NCI-H226 (cell line): ENCODE measurements around the gene TRIM7.
"Not testable (repeated sequence)": the region's sequence is repeated elsewhere in the genome, so short reads cannot be mapped to it uniquely, and the experiment has no call there.

ENCODE experiments used
- DNase-seq: peaks from one replicate; pipeline ENCODE4 v3.0.0-alpha.2; 2015

The TRIM7 gene

DNA sequence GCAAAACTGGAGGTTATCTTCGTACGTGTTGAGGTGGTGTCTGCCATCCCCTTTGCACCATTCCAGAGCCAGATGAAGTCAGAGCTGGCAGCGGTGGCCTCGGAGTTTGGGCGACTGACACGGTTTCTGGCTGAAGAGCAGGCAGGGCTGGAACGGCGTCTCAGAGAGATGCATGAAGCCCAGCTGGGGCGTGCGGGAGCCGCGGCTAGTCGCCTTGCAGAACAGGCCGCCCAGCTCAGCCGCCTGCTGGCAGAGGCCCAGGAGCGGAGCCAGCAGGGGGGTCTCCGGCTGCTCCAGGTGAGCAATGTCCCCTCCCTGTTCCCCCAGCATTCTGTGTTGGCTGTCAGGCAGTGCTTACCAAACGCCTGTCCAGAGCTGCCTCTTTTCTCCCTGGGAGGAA, 27.6 kb upstream of the TRIM7 start:
- DNase-seq, result no peak

DNA sequence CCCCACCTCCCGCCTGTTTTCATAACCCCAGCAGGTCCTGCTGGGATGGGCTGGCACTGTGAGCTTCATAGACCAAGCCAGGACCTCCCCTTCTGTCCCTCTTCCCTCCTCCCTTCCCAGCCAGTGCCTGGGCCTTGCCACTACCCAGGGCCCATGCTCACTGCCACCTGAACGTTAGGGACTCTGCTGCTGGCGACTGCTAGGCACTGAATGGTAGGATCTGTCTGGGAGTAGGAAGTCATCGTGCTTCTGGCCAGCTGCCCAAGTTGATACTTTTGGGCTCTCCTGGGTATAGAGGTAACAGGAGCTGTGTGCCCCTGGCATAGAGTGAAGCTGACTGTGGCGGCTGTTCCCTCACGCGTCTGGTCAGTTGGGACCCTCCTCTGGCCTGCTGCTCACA, 26.4 kb upstream of the TRIM7 start:
- DNase-seq, result no peak

DNA sequence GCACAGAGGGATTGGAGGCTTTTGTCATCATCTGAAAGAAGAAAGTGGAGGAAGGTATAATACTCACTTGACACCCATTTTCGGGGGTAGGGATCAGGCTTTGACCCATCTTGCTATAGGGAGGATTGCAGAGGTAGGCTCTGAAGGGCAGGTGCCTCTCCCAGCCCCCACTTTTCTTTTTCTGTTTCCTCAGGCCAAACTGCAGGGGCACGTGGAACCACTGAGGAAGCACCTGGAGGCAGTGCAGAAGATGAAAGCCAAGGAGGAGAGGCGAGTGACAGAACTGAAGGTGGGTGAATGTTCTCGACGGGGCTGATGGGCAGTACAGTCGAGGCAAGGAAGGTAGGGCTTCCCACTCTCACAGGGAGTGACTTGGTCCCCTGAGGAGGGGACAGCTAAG, 25.6 kb upstream of the TRIM7 start:
- DNase-seq, result no peak

DNA sequence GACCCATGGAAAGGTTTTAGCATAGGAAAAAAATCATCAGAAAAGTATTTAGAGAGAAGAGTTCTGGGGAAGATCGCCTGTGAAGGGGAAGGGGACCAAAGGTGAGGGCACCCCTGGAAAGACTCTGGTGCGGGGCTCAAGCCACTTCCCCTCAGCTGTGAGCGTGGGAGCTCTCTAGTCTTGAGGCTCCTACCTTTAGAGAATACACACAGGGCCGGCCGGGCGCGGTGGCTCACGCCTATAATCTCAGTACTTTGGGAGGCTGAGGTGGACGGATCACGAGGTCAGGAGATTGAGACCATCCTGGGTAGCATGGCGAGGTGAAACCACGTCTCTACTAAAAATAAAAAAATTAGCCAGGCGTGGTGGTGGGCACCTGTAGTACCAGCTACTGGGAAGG, 25.0 kb upstream of the TRIM7 start:
- DNase-seq, result no peak

DNA sequence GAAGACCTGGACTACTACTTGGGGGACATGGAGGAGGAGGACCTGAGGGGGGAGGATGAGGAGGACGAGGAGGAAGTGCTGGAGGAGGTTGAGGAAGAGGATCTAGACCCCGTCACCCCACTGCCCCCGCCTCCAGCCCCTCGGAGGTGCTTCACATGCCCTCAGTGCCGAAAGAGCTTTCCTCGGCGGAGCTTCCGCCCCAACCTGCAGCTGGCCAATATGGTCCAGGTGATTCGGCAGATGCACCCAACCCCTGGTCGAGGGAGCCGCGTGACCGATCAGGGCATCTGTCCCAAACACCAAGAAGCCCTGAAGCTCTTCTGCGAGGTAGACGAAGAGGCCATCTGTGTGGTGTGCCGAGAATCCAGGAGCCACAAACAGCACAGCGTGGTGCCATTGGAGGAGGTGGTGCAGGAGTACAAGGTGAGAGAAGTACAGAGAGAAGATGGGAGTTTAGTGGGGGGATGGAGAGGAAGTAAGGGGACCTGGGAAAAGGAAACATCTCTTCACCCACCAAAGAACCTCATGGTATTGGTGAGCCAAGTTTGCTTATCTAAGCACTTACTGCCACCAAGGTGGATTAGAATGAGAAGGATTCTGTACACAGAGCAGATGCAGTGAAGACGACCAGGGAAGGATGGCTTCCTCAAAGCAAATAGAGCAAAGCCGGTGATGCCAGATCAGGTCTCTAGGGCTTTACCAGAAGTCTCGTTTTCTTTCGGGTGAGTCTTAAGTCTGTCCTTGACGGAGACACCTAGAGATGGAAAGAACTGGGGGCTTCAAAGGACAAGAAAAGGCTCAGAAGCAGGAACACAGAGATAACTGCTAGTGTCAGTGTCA, 19.6 kb upstream of the TRIM7 start:
- no peak for DNase-seq

GRCh38 chr5:181223729-181224389, 18.9 kb upstream of the TRIM7 start:
- DNase-seq, result no peak

DNA sequence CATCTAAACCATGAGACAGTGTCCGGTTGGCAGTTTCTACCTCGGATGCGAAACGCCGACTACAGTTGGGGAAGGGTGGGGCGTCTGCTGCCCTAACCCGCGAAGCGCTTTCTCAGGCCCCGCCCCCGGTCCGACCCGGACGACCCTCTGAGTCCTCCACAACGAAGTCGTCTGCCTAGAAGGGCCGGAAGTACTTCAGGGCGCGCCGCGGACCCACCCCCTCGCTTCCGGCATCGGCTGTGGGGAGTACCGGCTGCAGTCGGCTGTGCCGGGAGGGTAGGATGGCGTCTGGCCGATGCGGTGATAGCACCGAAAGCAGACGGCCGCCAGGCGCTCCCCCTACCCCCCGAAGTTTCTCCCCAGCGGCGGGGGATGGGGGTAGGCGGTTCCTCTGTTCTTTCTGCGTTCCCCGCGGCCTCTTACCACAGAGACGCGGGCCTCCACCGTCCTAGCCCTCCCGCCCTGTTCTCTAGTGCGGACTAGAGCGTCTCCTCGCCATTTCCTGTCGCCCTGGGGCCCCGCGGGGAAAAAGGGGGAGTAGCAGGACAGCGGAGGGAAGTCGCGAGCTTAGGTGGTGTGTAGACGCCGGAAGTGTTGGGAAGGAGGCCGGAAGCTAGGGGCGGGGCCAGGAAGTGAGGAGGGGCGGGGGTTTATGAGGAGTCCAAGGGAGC, 18.2 kb upstream of the TRIM7 start, which contains the start of gene TRIM41:
TSS of gene TRIM41 (plus strand) at position 224 of the 671 bp plus-strand sequence. CDS start 719 bp downstream, outside the sequence.
- peak; percentile 98 for DNase-seq

DNA sequence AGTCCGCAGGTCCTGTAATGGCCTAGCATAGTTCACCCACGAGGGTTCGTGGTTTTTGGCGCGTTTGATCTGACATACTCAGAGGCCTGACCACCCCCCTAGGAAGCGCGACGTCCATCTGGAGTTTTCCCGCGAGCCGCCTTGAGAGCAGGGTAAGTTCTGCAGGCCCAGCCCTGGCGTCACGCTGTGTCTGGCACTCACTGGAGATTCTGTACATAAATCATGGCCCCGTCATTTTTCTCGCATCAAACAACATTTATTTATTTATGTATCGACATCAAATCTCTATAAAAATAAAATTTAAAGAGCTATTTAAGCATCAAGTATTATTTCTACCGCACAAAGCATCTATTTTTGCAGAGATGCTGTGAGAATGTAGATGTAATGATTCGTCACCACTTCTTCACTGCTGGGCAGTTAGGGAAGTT, 17.6 kb upstream of the TRIM7 start:
- DNase-seq, result no peak

GRCh38 chr5:181221792-181222629, 17.0 kb upstream of the TRIM7 start:
- DNase-seq, result peak; percentile 96

GRCh38 chr5:181221105-181221791, 16.3 kb upstream of the TRIM7 start:
- DNase-seq, result no peak

GRCh38 chr5:181220178-181220515, 15.2 kb upstream of the TRIM7 start:
- no peak for DNase-seq

GRCh38 chr5:181219262-181220177, 14.5 kb upstream of the TRIM7 start:
- DNase-seq, result no peak

DNA sequence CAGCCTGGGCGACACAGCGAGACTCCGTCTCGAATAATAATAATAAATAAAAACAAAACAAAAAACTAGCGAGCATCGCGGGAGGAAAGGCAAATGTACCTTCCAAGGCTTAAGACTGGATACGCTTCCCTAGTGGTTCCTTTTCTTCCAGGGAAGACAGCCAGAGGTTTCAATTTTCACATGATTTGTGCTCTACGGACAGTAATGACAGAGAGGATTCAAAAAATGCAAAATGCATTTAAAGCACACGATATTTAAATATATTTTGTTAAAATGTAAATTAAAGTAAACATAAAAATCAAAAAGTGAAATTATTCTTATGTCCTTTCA, 13.8 kb upstream of the TRIM7 start:
- peak; percentile 10 for DNase-seq

- DNase-seq, result no peak
These were observed 12.7 kb upstream of the TRIM7 start for GRCh38 chr5:181217803-181218062.

DNA sequence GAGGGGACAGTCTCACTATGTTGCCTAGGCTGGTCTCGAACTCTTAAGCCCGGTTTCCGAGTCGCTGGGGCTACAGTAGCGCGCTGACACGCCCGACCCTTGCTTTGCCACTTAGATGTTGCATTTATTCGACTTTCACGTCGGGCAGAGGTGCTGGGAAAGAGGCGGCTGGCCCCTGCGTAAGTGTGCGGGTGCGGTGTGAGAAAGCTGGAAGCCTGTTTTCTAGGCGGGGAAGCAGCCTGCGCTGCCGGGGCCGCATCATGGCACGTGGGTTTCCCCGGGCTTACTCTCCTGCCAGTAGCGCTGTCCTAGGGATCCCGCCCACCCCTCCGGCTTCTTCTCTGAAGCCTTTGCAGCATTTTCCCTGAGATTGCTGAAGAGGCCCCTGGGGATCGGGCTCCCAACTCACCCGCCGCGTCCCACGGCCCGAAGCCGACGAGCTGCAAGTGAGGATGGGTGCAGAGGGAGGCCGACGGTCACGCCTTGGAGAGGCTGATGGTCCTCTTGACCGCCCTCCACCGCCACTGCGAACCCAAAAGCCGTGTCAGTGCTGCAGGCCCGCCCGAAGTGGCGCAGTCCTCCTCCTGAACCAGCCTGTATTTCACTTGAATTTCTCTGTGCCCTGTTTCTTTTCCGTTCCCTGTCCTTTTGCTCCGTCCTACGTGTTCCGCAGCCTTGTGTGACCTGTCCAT, 12.3 kb upstream of the TRIM7 start:
- peak; percentile 34 for DNase-seq

GRCh38 chr5:181215997-181216989, 11.3 kb upstream of the TRIM7 start:
- DNase-seq, result no peak

GRCh38 chr5:181214249-181214648, 9.3 kb upstream of the TRIM7 start:
- DNase-seq, result not testable (repeated sequence)

- no peak for DNase-seq
These were observed 7.9 kb upstream of the TRIM7 start for GRCh38 chr5:181212934-181213333.

DNA sequence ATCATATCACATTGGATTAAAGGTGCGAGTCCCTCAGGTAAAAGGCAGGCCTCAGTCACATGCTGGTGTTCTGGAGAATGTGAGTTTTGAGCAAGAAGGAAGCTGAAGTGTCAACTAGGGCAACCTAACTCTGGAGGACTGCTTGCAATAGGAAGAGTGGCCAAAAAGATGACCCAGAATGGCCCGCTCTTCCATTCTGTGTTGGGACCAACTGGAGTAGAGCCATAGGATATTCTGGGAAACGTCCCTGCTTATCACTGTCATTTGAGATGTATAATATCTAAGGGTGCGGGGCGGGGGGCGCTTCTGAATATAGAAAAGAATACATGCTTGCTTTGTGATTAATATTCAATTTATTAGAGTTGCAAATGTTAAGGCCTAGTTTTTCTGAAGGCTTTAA, 7.1 kb upstream of the TRIM7 start:
- DNase-seq, result no peak

GRCh38 chr5:181211208-181211607, 6.2 kb upstream of the TRIM7 start:
- DNase-seq, result no peak
